Activated CD8-positive, alpha-beta memory T cell treated with anti-CD3 and anti-CD28 coated beads for 4 hours (primary cell): ENCODE data around the gene IMPACT.

Experiments used
- DNase-seq, 2 donors: peaks; one replicate each; pipeline ENCODE4 v3.0.0-alpha.2; 2020; ENCODE audit warnings: low read depth in 2 of 2

The IMPACT gene, protein sequence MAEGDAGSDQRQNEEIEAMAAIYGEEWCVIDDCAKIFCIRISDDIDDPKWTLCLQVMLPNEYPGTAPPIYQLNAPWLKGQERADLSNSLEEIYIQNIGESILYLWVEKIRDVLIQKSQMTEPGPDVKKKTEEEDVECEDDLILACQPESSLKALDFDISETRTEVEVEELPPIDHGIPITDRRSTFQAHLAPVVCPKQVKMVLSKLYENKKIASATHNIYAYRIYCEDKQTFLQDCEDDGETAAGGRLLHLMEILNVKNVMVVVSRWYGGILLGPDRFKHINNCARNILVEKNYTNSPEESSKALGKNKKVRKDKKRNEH

DNA sequence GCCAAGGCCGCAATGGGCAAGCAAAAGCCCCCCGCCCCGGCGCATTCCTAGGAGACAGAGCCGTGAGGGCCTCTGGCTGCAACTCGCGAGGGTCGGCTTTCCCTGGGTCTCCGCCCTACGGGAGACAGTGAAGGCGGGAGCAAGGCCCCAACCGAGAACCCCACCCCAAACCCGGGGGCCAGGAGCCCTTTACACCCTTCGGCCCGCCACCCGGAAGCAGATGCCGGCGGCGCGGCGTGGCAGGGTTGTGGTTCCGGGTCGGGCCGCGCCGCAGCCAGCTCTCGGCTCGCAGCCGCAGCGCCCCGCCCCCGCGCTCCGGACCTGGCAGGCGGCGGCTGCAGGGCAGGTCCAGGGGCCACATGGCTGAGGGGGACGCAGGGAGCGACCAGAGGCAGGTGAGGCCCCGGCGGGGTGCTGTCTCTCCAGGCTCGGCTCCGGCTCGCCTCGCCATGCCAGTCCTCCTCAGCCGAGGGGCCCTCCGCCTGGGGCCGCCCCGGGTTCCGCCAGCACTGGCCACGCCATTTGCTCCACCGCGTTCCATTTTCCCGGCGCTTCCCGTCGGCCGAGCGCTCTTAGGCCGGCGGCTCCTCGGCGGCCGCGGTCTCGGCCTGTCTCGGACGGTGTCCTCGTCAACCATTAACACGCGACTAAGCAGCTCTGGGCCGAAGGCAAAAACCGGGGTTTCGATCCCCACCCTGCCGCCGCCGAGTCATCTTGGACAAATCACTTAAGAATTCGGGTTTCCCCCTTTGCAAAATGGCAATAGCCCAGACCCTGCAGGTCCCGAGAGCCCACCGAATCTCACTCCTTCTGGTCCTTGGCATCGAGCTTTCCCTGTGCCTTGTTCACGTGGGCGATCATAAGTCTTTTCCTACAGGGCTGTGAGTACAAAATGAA lies at the start of gene IMPACT:
Gene IMPACT (plus strand): TSS at position 273 of the 897 bp plus-strand sequence. CDS start 87 bp downstream, at position 360.
- DNase-seq = peak; percentile 58 to 60

GRCh38 chr18:24378598-24378997 lies 47.9 kb upstream of the IMPACT start:
- DNase-seq = no peak

GRCh38 chr18:24380163-24380747 lies 46.2 kb upstream of the IMPACT start:
- DNase-seq = no peak

DNA sequence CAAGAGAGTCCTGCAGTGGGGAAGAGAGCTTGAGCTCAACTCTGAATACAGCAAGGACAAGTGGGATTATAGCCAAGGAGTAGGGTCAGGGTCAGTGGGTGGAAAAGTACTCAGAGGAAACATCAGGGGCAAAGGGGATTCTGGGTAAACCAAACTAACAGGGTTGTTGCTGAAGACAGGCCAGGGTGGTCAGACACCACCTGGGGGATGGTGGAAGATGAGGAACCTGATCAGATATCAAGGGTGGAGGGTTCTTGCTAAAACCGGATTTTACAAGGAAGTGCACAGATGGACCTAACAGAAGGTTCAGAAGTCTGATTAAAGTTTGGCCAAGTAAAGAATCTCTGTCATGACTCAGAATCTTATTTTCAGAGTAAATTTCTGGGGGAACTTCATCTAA lies 45.3 kb upstream of the IMPACT start:
- DNase-seq = no peak

DNA sequence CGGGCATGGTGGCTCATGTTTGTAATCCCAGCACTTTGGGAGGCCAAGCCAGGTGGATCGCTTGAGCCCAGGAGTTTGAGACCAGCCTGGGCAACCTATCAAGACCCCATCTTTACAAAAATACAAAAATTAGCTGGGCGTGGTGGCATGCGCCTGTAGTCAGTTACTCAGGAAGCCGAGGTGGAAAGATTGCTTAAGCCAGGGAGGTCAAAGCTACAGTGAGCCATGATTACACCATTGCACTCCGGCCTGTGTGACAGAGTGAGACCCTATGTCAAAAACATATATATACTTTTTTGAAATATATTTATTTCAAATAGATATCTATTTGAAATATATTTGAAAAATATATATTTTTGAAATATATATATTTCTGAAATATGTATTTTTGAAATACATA lies 39.8 kb upstream of the IMPACT start:
- no peak for DNase-seq

GRCh38 chr18:24388957-24389356 lies 37.5 kb upstream of the IMPACT start:
- no peak for DNase-seq

- no peak for DNase-seq
Observed at GRCh38 chr18:24395049-24395795, 31.2 kb upstream of the IMPACT start.

- DNase-seq = no peak
Observed at GRCh38 chr18:24396082-24396633, 30.3 kb upstream of the IMPACT start.

DNA sequence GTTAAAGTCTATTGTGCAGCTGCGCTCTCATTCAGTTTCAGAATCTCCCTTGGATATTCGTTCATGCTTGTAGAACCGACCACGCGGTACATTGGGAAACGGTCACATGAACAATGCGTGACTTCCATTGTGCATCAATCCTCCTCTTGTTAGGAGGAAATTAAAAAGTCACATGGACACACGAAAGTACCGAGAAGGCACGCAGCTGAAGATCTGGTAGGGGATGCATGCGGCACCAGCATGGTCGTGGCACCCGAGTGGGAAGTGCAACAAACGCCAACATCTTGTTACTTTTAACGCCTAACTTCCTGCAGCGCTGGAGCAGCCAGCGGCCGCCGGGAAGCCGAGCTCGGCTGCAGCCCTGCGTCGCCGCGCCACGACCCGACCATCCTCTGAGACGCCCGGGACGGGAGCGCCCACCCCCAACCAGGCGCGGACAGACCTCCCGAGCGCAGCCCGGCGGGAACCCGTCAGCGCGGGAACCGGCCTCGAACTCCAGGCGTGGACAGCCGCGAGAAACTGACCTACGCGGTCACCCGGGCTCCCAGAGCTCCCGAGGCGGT lies 29.3 kb upstream of the IMPACT start:
- DNase-seq = no peak

- DNase-seq = peak; percentile 51 to 65
Observed at GRCh38 chr18:24397694-24398368, 28.6 kb upstream of the IMPACT start, which contains the start of gene OSBPL1A. TSS of gene OSBPL1A (minus strand) at chr18:24397824. CDS start at chr18:24377533, 20,291 bp downstream.

DNA sequence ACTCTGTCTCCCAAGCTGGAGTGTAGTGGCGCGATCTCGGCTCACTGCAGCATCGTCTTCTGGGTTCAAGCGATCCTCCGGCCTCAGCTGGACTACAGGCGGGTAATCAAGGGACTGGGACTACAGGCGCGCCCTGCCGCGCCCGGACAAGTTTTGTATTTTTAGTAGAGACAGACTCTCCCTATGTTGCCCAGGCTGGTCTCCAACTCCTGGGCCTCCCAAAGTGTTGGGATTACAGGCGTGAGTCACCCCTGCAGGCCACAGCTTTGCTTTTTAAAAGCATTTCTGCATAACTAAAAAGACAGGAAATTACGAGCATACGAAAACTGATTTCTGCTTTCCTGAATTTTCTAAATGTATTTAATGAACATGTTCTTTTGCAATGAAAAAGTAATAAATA lies 27.9 kb upstream of the IMPACT start:
- no peak for DNase-seq

GRCh38 chr18:24400587-24400986 lies 25.9 kb upstream of the IMPACT start:
- DNase-seq = no peak

- DNase-seq = no peak
Observed at GRCh38 chr18:24402209-24402785, 24.2 kb upstream of the IMPACT start.

DNA sequence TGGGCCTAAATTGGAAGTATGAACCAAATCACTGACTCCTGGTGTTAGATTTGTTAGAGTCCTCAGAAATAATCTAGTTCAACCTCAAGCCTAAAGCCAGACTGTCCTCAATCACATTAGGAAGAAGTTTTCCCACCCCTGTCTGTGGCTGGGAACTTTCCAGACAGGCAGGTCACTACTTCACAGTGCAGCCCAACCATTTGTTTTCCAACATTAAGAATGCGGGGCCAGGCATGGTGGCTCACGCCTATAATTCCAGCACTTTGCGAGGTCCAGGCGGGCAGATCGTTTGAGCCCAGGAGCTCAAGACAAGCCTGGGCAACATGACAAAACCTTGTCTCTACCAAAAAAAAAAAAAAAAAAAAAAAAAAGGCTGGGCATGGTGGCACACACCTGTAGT lies 23.4 kb upstream of the IMPACT start:
- DNase-seq = no peak

- no peak for DNase-seq
Observed at GRCh38 chr18:24404591-24404990, 21.9 kb upstream of the IMPACT start.

GRCh38 chr18:24408496-24408895 lies 18.0 kb upstream of the IMPACT start:
- DNase-seq = no peak

DNA sequence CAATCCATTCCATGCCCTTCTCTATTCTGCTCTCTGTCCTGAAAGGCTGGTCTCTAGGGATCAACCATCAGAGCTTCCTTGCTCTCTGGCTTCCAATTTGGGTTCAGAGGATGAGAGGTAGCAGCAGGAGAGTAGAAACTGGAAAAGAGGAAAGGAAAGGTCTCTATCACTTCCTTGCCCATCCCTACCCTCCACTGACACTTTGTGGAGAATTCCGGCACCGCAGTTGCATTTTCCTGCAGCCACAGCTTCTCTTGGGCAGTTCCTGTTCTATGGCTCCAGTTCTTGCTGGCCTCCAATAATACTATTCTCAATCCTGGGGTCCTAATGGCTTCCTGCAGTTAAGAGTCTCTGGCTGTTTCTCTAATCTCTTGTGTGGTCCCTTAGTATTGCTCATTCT lies 13.3 kb upstream of the IMPACT start:
- DNase-seq = no peak

DNA sequence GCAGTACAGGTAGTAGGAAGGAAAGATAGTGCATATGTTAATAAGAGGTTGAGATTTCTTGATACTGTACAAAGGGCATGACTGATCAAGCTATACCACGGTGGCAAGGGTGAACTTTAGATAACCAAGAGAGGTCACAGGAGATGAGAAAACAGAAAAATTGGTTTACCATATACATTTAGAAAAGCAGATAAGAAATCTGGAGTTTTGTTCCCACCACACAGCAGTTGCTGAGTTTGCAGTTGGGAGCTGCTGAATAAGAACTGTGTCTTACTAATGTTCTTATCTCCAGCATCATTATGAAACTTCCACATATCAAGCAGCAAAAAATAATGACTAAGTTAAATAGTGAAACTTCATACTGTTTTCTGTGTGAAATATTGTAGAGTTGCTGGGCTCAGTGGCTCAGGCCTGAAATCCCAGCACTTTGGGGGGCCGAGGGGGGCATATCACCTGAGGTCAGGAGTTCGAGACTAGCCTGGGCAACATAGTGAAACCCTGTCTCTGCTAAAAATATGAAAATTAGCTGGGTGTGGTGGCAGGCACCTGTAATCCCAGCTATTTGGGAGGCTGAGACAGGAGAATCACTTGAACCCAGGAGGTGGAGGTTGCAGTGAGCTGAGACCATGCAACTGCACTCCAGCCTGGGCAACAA lies 12.0 kb upstream of the IMPACT start:
- no peak for DNase-seq

DNA sequence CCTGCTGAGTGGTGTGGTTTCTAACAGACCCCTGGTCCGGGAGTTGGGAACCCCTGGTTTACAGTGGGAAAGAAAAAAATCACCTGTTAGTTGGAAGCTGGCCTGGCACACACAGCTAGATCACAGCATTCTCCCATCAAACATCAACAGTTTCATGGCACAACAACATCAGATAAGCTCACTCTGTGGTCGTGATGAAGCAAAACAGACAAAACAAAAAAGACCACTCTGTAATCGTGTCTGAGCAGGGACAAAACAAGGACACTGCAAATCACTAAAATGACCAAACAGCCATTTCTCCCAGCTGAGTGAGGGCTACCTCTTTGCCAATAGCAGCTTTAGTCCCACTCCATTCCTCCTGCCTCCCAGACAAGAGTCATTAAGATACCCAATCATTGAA lies 9.0 kb upstream of the IMPACT start:
- DNase-seq = no peak

DNA sequence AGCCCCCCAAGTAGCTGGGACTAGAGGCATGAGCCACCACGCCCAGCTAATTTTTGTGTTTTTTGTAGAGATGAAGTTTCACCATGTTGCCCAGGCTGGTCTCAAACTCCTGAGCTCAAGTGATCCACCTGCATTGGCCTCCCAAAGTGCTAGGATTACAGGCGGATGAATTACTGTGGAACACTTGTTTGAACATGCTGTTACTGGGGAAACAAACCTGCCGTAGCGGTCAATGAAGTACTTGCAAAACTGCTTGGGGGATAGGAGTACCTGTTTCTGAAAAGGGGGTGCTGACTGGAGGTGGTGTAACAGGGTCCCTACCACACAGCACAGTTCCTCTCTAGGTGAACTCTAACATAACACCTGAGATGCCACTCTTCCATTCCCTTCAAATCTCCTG lies 5.9 kb upstream of the IMPACT start:
- no peak for DNase-seq
